Transverse colon (tissue), 4 donors: ENCODE measurements around the gene VPS13D. TPM values are rescaled to one million over a fixed set of nuclear protein-coding genes. Genes with fewer than 3 reads are reported as not detected.

Experiments
- DNase-seq: peaks from one replicate; pipeline ENCODE4 v3.0.0-alpha.2; 2019
- H3K27ac ChIP-seq, 4 donors: fragments of 200-600 bp; sonication (generic); 2 replicates each; pipeline ENCODE4 v1.5.1; 2016 to 2018; ENCODE audit warnings: inconsistent platforms in 4 of 4
- H3K27me3 ChIP-seq: fragments of 200-600 bp; sonication (generic); 2 replicates; pipeline ENCODE4 v1.5.1; 2017; ENCODE audit warnings: inconsistent platforms
- H3K36me3 ChIP-seq, 4 donors: fragments of 200-600 bp; sonication (generic); 2 replicates each; pipeline ENCODE4 v1.5.1; 2017 to 2019; ENCODE audit warnings: inconsistent platforms in 4 of 4
- H3K4me1 ChIP-seq, 4 donors: fragments of 200-600 bp; sonication (generic); 2 replicates each; pipeline ENCODE4 v1.5.1; 2017 to 2020; ENCODE audit warnings: inconsistent platforms in 4 of 4
- H3K4me3 ChIP-seq, 4 donors: fragments of 200-600 bp; sonication (generic); 1 replicate in 1 of 4; 2 replicates in 3 of 4; pipeline versions ENCODE4 v1.5.1 to v1.6.1; 2017 to 2019; ENCODE audit warnings: inconsistent platforms in 4 of 4
- H3K9me3 ChIP-seq, 2 donors: fragments of 200-600 bp; sonication (generic); 2 replicates each; pipeline ENCODE4 v1.5.1; 2017 to 2019; ENCODE audit warnings: inconsistent platforms in 2 of 2
- CTCF ChIP-seq, 5 experiments: fragments of 200-600 bp in 3 of 5; fragments of 450-650 bp in 2 of 5; sonication (generic) in 3 of 5; IDR thresholded peaks; 1 replicate in 2 of 5; 2 replicates in 3 of 5; pipeline ENCODE4 v1.5.1; 2016 to 2017; ENCODE audit warnings: antibody characterized with exemption in 5 of 5, inconsistent platforms in 3 of 5, mild to moderate bottlenecking in 2 of 5, moderate library complexity in 1 of 5
- EP300 ChIP-seq: sonication (generic); formaldehyde crosslinking; IDR thresholded peaks from one replicate; pipeline ENCODE4 v1.6.1; 2017; ENCODE audit warnings: antibody characterized with exemption, low read depth
- POLR2A ChIP-seq: fragments of 450-650 bp; IDR thresholded peaks from one replicate; pipeline ENCODE4 v1.6.1; 2016; ENCODE audit warnings: antibody characterized with exemption, mild to moderate bottlenecking, moderate library complexity
- POLR2AphosphoS5 ChIP-seq, 3 donors: sonication (generic); formaldehyde crosslinking; IDR thresholded peaks; one replicate each; pipeline ENCODE4 v1.6.1; 2016; ENCODE audit warnings: antibody characterized with exemption in 3 of 3
- WGBS, 2 donors: methylation state at CpG; one replicate each; pipeline ENCODE4 v1.1.5; 2018; ENCODE audit warnings: low coverage in 1 of 2; 5-methylcytosine and 5-hydroxymethylcytosine counted together
- in situ Hi-C, 4 donors: fragments of 200-750 bp; cut with MboI; loops; one replicate each; pipeline versions ENCODE4 v1.15.0 to v1.15.1; 2017; ENCODE audit warnings: low sequenced_read_pairs in 3 of 4, low pct_ligation_motif_present in 1 of 4, low pct_unique_long_range_greater_than_20kb in 1 of 4
- intact Hi-C: fragments of 100-400 bp; cut with DNase I; formaldehyde crosslinking; loops from one replicate; pipeline ENCODE4 v1.15.1; 2023; ENCODE audit warnings: low total_unique reads
- total RNA-seq, 4 donors: library from RNA; depleted of rRNA; stranded (reverse); fragments of >200 nt; gene quantifications; one replicate each; pipeline ENCODE4 v1.1.0, GENCODE V29; 2016

The VPS13D gene
- total RNA-seq, 4 donors from 2014 or later = 101 to 136 (median 116) TPM

GRCh38 chr1:12527564-12527963, 297.7 kb downstream of the VPS13D start:
- Histone ChIP-seq H3K27me3 (no peaks in the 10 kb centered on the region), H3K4me3 (no peak overlapping the region), H3K27ac (peak overlapping the region; percentile 51 to 75 (median 62)), H3K4me1 (peaks cover 7 to 43% (median 31%) of the 10 kb centered on the region in 4 donors), H3K36me3 (no peaks in the 10 kb centered on the region), H3K9me3 (no peaks in the 10 kb centered on the region)
- WGBS, 2 donors = 96% methylated on average over 15 of the region's 16 CpGs; no CpG with 5 or more reads in 1 of the 2 donors
- DNase-seq = no peak
- intact Hi-C loops (no loop called here), in situ Hi-C loops (no loop called here)
- no peak for TF ChIP-seq POLR2A
- TF ChIP-seq EP300 = no peak
- TF ChIP-seq POLR2AphosphoS5 (IDR thresholded peaks at IDR 0.05) = no peak
- TF ChIP-seq CTCF (IDR thresholded peaks at IDR 0.05) = no peak

- TF ChIP-seq EP300 = no peak
- TF ChIP-seq POLR2A = no peak
- TF ChIP-seq CTCF (IDR thresholded peaks at IDR 0.05) = no peak
- TF ChIP-seq POLR2AphosphoS5 (IDR thresholded peaks at IDR 0.05) = peak in 2 of 3 donors; percentile 31 to 49
- Histone ChIP-seq H3K4me3 (no peak overlapping the region), H3K9me3 (no peaks in the 10 kb centered on the region), H3K27me3 (no peaks in the 10 kb centered on the region), H3K36me3 (no peaks in the 10 kb centered on the region), H3K4me1 (peaks cover 7 to 43% (median 31%) of the 10 kb centered on the region in 4 donors), H3K27ac (peak overlapping the region; percentile 51 to 75 (median 62))
- DNase-seq = peak; percentile 93
- in situ Hi-C loops = no loop called here
- intact Hi-C loops = no loop called here
- whole genome bisulfite sequencing, 2 donors = 55 to 94% methylated on average over 3 to 24 of the region's 24 CpGs
These were observed 298.4 kb downstream of the VPS13D start for GRCh38 chr1:12528021-12528852.

- in situ Hi-C loops (no loop called here), intact Hi-C loops (no loop called here)
- WGBS, 2 donors = 91% methylated on average over 3 of the region's 3 CpGs; no CpG with 5 or more reads in 1 of the 2 donors
- H3K36me3 ChIP-seq = no peaks in the 10 kb centered on the region
- H3K9me3 ChIP-seq = no peaks in the 10 kb centered on the region
- peak overlapping the region; percentile 51 to 75 (median 62) for H3K27ac ChIP-seq
- no peak for DNase-seq
- H3K4me1 ChIP-seq = peaks cover 7 to 43% (median 31%) of the 10 kb centered on the region in 4 donors
- H3K27me3 ChIP-seq = no peaks in the 10 kb centered on the region
- H3K4me3 ChIP-seq = no peak overlapping the region
- no peak for TF ChIP-seq CTCF (IDR thresholded peaks at IDR 0.05)
- TF ChIP-seq EP300 = no peak
- TF ChIP-seq POLR2A = no peak
- no peak for TF ChIP-seq POLR2AphosphoS5 (IDR thresholded peaks at IDR 0.05)
These were observed 299.9 kb downstream of the VPS13D start for GRCh38 chr1:12529640-12530174.

- intact Hi-C loops = no loop called here
- Histone ChIP-seq H3K4me3 (no peak overlapping the region), H3K27me3 (no peaks in the 10 kb centered on the region), H3K9me3 (peaks cover 0 to under 1% of the 10 kb centered on the region in 2 donors), H3K4me1 (peaks cover 7 to 38% (median 27%) of the 10 kb centered on the region in 4 donors), H3K27ac (no peak overlapping the region), H3K36me3 (no peaks in the 10 kb centered on the region)
- in situ Hi-C loops = no loop called here
- DNase-seq = no peak
- 78 to 94% methylated on average over 7 to 11 of the region's 11 CpGs for WGBS, 2 donors
- TF ChIP-seq EP300 (no peak), POLR2A (no peak), POLR2AphosphoS5 (IDR thresholded peaks at IDR 0.05) (no peak), CTCF (IDR thresholded peaks at IDR 0.05) (no peak)
These were observed 300.8 kb downstream of the VPS13D start for GRCh38 chr1:12530462-12531178.
